HepG2 (cell line): ENCODE data around the gene KCNK7. TPM values are rescaled to one million over a fixed set of nuclear protein-coding genes. Genes with fewer than 3 reads are reported as not detected.
A peak's percentile ranks its signal among the peaks of the same experiment; 100 is the strongest.

Experiments used
- ATF1 ChIP-seq: IDR thresholded peaks from 2 replicates; pipeline ENCODE4 v1.6.1; 2016; ENCODE audit warnings: mild to moderate bottlenecking, control low read depth
- ATF7 ChIP-seq, 2 experiments: fragments of 450-650 bp in 1 of 2; sonication (generic) in 1 of 2; formaldehyde crosslinking in 1 of 2; IDR thresholded peaks; 2 replicates each; pipeline versions ENCODE4 v1.4.0 to v1.6.1; 2016 to 2020; ENCODE audit warnings: antibody characterized with exemption in 1 of 2, mild to moderate bottlenecking in 1 of 2, missing genetic modification reagents in 1 of 2
- BCL3 ChIP-seq: sonication (generic); formaldehyde crosslinking; IDR thresholded peaks from 2 replicates; pipeline ENCODE4 v1.5.1; 2020; ENCODE audit warnings: mild to moderate bottlenecking, missing genetic modification reagents, moderate library complexity
- CENPT ChIP-seq: sonication (generic); formaldehyde crosslinking; IDR thresholded peaks from 2 replicates; pipeline ENCODE4 v1.8.0; 2022; ENCODE audit warnings: low read depth, mild to moderate bottlenecking, moderate library complexity, missing genetic modification reagents
- HMGXB4 ChIP-seq, 2 experiments: sonication (generic) in 1 of 2; formaldehyde crosslinking in 1 of 2; IDR thresholded peaks; 2 replicates each; pipeline versions ENCODE4 v1.4.0 to v1.6.1; 2018 to 2020; ENCODE audit warnings: missing genetic modification reagents in 2 of 2, borderline replicate concordance in 1 of 2, low read depth in 1 of 2, mild to moderate bottlenecking in 1 of 2, missing biosample characterization in 1 of 2
- HOXA3 ChIP-seq: sonication (generic); formaldehyde crosslinking; IDR thresholded peaks from 2 replicates; pipeline ENCODE4 v1.5.0; 2020; ENCODE audit warnings: missing genetic modification reagents
- MBD4 ChIP-seq: IDR thresholded peaks from 2 replicates; pipeline ENCODE4 v1.6.1; 2012; ENCODE audit warnings: low read length, inconsistent platforms, borderline replicate concordance
- MIER2 ChIP-seq: IDR thresholded peaks from 2 replicates; pipeline ENCODE4 v1.6.1; 2016; ENCODE audit warnings: missing biosample characterization, missing genetic modification reagents
- ONECUT2 ChIP-seq: sonication (generic); formaldehyde crosslinking; IDR thresholded peaks from 2 replicates; pipeline ENCODE4 v1.4.0; 2020; ENCODE audit warnings: missing genetic modification reagents
- POGZ ChIP-seq: sonication (generic); formaldehyde crosslinking; IDR thresholded peaks from 2 replicates; pipeline ENCODE4 v1.4.0; 2020; ENCODE audit warnings: mild to moderate bottlenecking, missing genetic modification reagents
- TFDP2 ChIP-seq: sonication (generic); formaldehyde crosslinking; IDR thresholded peaks from 2 replicates; pipeline ENCODE4 v1.4.0; 2020; ENCODE audit warnings: missing genetic modification reagents
- TRIM22 ChIP-seq: fragments of 450-650 bp; IDR thresholded peaks from 2 replicates; pipeline ENCODE4 v1.6.1; 2017
- ZMYM3 ChIP-seq: sonication (generic); formaldehyde crosslinking; IDR thresholded peaks from 2 replicates; pipeline ENCODE4 v1.5.1; 2020; ENCODE audit warnings: mild to moderate bottlenecking, missing genetic modification reagents
- ZNF18 ChIP-seq: sonication (generic); formaldehyde crosslinking; IDR thresholded peaks from 2 replicates; pipeline ENCODE4 v1.8.0; 2022; ENCODE audit warnings: mild to moderate bottlenecking, missing genetic modification reagents; ENCODE audit not compliant: insufficient replicate concordance
- ZNF275 ChIP-seq: sonication (generic); formaldehyde crosslinking; IDR thresholded peaks from 2 replicates; pipeline ENCODE4 v1.8.0; 2022; ENCODE audit warnings: missing genetic modification reagents, mild to moderate bottlenecking, inconsistent platforms, borderline replicate concordance
- ZNF513 ChIP-seq: sonication (generic); formaldehyde crosslinking; conservative IDR thresholded peaks from 2 replicates; pipeline ENCODE4 v1.5.0; 2020; ENCODE audit warnings: missing genetic modification reagents
- ZNF7 ChIP-seq: IDR thresholded peaks from 2 replicates; pipeline ENCODE4 v1.6.1; 2016; ENCODE audit warnings: missing biosample characterization, missing genetic modification reagents
- ZZZ3 ChIP-seq: sonication (generic); formaldehyde crosslinking; IDR thresholded peaks from 2 replicates; pipeline ENCODE4 v1.4.0; 2020; ENCODE audit warnings: missing genetic modification reagents, mild to moderate bottlenecking, borderline replicate concordance
- polyA plus RNA-seq, 8 experiments: library from polyadenylated mRNA; depleted of rRNA in 3 of 8; stranded (reverse) in 7 of 8; unstranded in 1 of 8; fragments of >200 nt; fragmentation: Illumina TruSeq in 4 of 8; extraction: Trizol in 4 of 8; gene quantifications; 2 replicates each; pipeline versions ENCODE4 v1.2.1 to v1.2.3, GENCODE V29; 2011 to 2016; ENCODE audit warnings: low read depth in 4 of 8, missing spikeins in 1 of 8, mixed read lengths in 1 of 8; ENCODE audit not compliant: insufficient read depth in 1 of 8
- total RNA-seq, 5 experiments: library from RNA; depleted of rRNA; stranded (reverse); fragments of >200 nt; fragmentation: Illumina TruSeq; extraction: Trizol; gene quantifications; 2 replicates each; pipeline ENCODE4 v1.2.3, GENCODE V29; 2016; ENCODE audit warnings: low read depth in 1 of 5

Gene KCNK7
- total and polyA plus RNA-seq, 2 of the 13 experiments (the other 11 are each of a cell fraction or from before 2014, with no cell fraction given), result 0.11 TPM; not detected in 1

- TF ChIP-seq ZNF275 (CRISPR knock-in tag) (no peak), MBD4 (no peak), ONECUT2 (no peak), ZNF18 (CRISPR knock-in tag) (no peak), MIER2 (CRISPR knock-in tag) (no peak), CENPT (CRISPR knock-in tag) (no peak), ATF1 (CRISPR knock-in tag) (peak; percentile 95), BCL3 (CRISPR knock-in tag) (0 out of 2 replicates have a peak, but pooled peaks have one; percentile 31), ZNF7 (CRISPR knock-in tag) (no peak), POGZ (CRISPR knock-in tag) (0 out of 2 replicates have a peak, but pooled peaks have one; percentile 1), TRIM22 (no peak), ZZZ3 (CRISPR knock-in tag) (no peak), HMGXB4 (CRISPR knock-in tag; IDR thresholded peaks at IDR 0.05; ENCODE audit: borderline replicate concordance in 1 of 2, low read depth in 1 of 2) (peak in 1 of 2 experiments; percentile 47; a peak in 2 of 4 replicates), HOXA3 (CRISPR knock-in tag) (peak; percentile 97), ATF7 (IDR thresholded peaks at IDR 0.05) (no peak), ATF7 (CRISPR knock-in tag; IDR thresholded peaks at IDR 0.05) (no peak), ZNF513 (CRISPR knock-in tag) (no peak), TFDP2 (peak; percentile 29; the same call in 1 of the 2 replicates), ZMYM3 (CRISPR knock-in tag) (no peak)
Observed at GRCh38 chr11:65615229-65615949, 19.8 kb upstream of the KCNK7 start, which contains the start of gene PCNX3 (continued).
